Natural killer cell (primary cell): ENCODE measurements around the gene RNF121. TPM values are rescaled to one million over a fixed set of nuclear protein-coding genes. Genes with fewer than 3 reads are reported as not detected.
A peak's percentile ranks its signal among the peaks of the same experiment; 100 is the strongest.

Experiments used
- ATAC-seq, 3 donors: fragments of 150-1000 bp in 2 of 3; fragments of 200-7000 bp in 1 of 3; cut with Tn5 transposase; 1 replicate in 1 of 3; 2 replicates in 2 of 3; pipeline ENCODE4 v1.10.0; 2021; ENCODE audit warnings: mild to moderate bottlenecking in 2 of 3, moderate library complexity in 2 of 3
- DNase-seq, 2 donors: peaks; one replicate each; pipeline versions ENCODE4 v3.0.0 to v3.0.0-alpha.2; 2013 to 2021; ENCODE audit warnings: mixed read lengths in 1 of 2
- H3K27ac ChIP-seq: one replicate; pipeline ENCODE4 v1.5.1; 2013; ENCODE audit warnings: mild to moderate bottlenecking, low read length
- H3K27me3 ChIP-seq: one replicate; pipeline ENCODE4 v1.6.1; 2013; ENCODE audit warnings: low read length; ENCODE audit not compliant: control insufficient read depth, insufficient read depth
- H3K36me3 ChIP-seq: one replicate; pipeline ENCODE4 v1.6.1; 2013; ENCODE audit warnings: low read length; ENCODE audit not compliant: control insufficient read depth, insufficient read depth
- H3K4me1 ChIP-seq: one replicate; pipeline ENCODE4 v1.6.1; 2013; ENCODE audit warnings: low read length; ENCODE audit not compliant: control insufficient read depth, insufficient read depth
- H3K4me3 ChIP-seq: one replicate; pipeline ENCODE4 v1.5.1; 2013; ENCODE audit warnings: low read length
- H3K9me3 ChIP-seq: one replicate; pipeline ENCODE4 v1.6.1; 2013; ENCODE audit warnings: low read length; ENCODE audit not compliant: control insufficient read depth, insufficient read depth
- H3K27ac Mint-ChIP-seq, 2 donors: one replicate each; pipeline ENCODE4 v1.8.0; 2022; ENCODE audit warnings: mild to moderate bottlenecking in 2 of 2, mixed read lengths in 2 of 2, moderate library complexity in 1 of 2
- H3K27me3 Mint-ChIP-seq, 2 donors: one replicate each; pipeline ENCODE4 v1.8.0; 2022; ENCODE audit warnings: low read depth in 2 of 2, mixed read lengths in 2 of 2
- H3K36me3 Mint-ChIP-seq: one replicate; pipeline ENCODE4 v1.8.0; 2022; ENCODE audit warnings: mixed read lengths
- H3K4me1 Mint-ChIP-seq, 2 donors: one replicate each; pipeline ENCODE4 v1.8.0; 2022; ENCODE audit warnings: mixed read lengths in 2 of 2
- H3K4me3 Mint-ChIP-seq: one replicate; pipeline ENCODE4 v1.8.0; 2022; ENCODE audit warnings: mild to moderate bottlenecking, moderate library complexity, mixed read lengths
- H3K9me3 Mint-ChIP-seq, 2 donors: one replicate each; pipeline ENCODE4 v1.8.0; 2022; ENCODE audit warnings: mixed read lengths in 2 of 2
- WGBS: methylation state at CpG from one replicate; pipeline ENCODE4 v1.1.7; 2013; ENCODE audit warnings: missing lambda C conversion rate; ENCODE audit not compliant: insufficient coverage; 5-methylcytosine and 5-hydroxymethylcytosine counted together
- intact Hi-C: fragments of 100-400 bp; cut with micrococcal nuclease; formaldehyde crosslinking; loops from one replicate; pipeline ENCODE4 v1.14.2; 2022
- total RNA-seq, 4 donors: library from RNA; stranded (reverse); fragments of 120-200 nt in 1 of 4; gene quantifications; one replicate each; pipeline versions ENCODE4 v1.2.3 to v1.2.4, GENCODE V29; 2013 to 2022
- TF ChIP-seq, protein P1 (sequence below): fragments of 200-600 bp; IDR thresholded peaks from one replicate; pipeline ENCODE4 v1.8.0; 2022; ENCODE audit warnings: antibody characterized with exemption

Gene RNF121
- total RNA-seq, 3 donors from 2014 or later (not counting 1 experiment from before 2014, with no cell fraction given), result 22.7 to 28.2 (median 22.9) TPM

DNA sequence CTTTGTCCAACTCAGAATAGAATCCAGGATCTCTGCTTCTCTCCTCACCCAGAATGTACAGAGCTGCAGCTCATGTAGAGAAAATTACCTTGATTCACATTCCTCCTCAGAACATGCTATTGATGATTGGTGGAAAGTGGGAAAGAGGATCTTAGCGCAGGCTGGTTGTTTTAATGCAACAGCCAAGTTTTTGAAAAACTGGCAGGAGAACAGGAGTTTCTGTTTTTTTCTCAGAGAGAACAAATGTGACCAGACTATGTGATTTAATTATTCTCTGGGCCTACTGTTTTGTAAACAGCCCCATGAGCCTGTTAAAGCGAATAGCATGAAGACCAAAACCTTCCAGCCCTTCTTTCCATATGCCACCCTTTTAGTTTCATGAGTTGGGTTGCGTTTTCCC, 50.8 kb downstream of the RNF121 start:
- Mint-ChIP-seq H3K27me3 (no peaks in the 10 kb centered on the region), H3K27ac (no peak overlapping the region), H3K9me3 (no peaks in the 10 kb centered on the region), H3K4me1 (peaks cover 4% of the 10 kb centered on the region in 2 donors), H3K36me3 (no peaks in the 10 kb centered on the region), H3K4me3 (no peak overlapping the region)
- TF ChIP-seq, protein P1, sequence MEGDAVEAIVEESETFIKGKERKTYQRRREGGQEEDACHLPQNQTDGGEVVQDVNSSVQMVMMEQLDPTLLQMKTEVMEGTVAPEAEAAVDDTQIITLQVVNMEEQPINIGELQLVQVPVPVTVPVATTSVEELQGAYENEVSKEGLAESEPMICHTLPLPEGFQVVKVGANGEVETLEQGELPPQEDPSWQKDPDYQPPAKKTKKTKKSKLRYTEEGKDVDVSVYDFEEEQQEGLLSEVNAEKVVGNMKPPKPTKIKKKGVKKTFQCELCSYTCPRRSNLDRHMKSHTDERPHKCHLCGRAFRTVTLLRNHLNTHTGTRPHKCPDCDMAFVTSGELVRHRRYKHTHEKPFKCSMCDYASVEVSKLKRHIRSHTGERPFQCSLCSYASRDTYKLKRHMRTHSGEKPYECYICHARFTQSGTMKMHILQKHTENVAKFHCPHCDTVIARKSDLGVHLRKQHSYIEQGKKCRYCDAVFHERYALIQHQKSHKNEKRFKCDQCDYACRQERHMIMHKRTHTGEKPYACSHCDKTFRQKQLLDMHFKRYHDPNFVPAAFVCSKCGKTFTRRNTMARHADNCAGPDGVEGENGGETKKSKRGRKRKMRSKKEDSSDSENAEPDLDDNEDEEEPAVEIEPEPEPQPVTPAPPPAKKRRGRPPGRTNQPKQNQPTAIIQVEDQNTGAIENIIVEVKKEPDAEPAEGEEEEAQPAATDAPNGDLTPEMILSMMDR, result no peak
- Histone ChIP-seq H3K4me1 (no peaks in the 10 kb centered on the region), H3K9me3 (no peaks in the 10 kb centered on the region), H3K27ac (no peak overlapping the region), H3K27me3 (no peaks in the 10 kb centered on the region), H3K4me3 (no peak overlapping the region), H3K36me3 (peaks cover 9% of the 10 kb centered on the region)
- 96% methylated on average over 3 of the region's 3 CpGs for WGBS
- DNase-seq (no peak), ATAC-seq (no peak)
- intact Hi-C loops, result loop anchor here (5.0 kb wide), 2 partner anchors 113 to 453 kb away; partner anchors contain the start of gene CLPB

DNA sequence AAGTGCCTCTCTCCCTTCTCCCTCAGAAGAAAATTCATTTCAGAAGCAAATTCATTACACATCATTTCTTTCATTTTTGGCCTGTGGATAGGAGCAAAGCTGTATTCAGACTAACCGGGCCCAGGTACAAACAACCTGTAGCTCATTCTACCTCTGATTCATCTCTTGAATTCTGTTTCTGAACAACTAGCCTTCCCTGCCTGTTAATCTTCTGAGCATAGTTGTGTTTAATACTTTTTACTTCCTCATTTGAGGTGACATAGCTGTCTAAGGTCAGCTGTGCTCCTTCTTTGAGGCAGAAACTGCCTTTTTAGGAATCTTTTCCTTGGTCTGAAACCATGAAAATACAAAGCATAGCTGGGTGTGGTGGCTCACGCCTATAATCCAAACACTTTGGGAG, 57.3 kb downstream of the RNF121 start:
- DNase-seq (no peak), ATAC-seq (no peak)
- WGBS, result 57% methylated on average over 2 of the region's 2 CpGs
- TF ChIP-seq, protein P1, result no peak
- peaks cover 11% of the 10 kb centered on the region for H3K36me3 ChIP-seq
- Mint-ChIP-seq H3K27me3 (no peaks in the 10 kb centered on the region), H3K4me3 (no peak overlapping the region), H3K9me3 (no peaks in the 10 kb centered on the region), H3K36me3 (no peaks in the 10 kb centered on the region), H3K27ac (peak overlapping the region in 1 of 2 donors; percentile 70), H3K4me1 (peaks cover 0 to 4% of the 10 kb centered on the region in 2 donors)
- intact Hi-C loops, result no loop called here
- no peaks in the 10 kb centered on the region for H3K27me3 ChIP-seq
- H3K9me3 ChIP-seq, result no peaks in the 10 kb centered on the region
- no peak overlapping the region for H3K4me3 ChIP-seq
- H3K4me1 ChIP-seq, result no peaks in the 10 kb centered on the region
- no peak overlapping the region for H3K27ac ChIP-seq

DNA sequence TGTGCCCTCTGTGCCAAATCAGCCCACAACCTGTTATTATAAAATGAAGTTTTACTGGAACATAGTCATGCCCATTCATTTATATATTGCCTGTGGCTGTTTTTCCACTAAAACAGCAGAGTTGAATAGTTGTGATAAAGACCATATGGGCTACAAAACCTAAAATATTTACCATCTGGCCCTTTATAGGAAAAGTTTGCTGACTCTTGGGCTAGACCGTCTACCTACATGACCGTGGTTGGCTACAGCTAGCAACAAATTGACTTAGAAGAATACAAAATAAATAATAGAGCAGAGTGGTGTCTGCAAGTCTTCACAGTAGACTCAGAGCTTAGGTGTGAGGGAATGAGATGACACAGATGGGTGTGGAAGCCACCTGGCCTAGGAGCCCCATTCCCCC, 58.7 kb downstream of the RNF121 start:
- H3K36me3 Mint-ChIP-seq, result no peaks in the 10 kb centered on the region
- peaks cover 11% of the 10 kb centered on the region for H3K36me3 ChIP-seq

More for the DNA sequence above, 58.7 kb downstream of the RNF121 start:
- no peak overlapping the region for H3K4me3 ChIP-seq
- DNase-seq, result no peak
- no peak for ATAC-seq
- H3K4me1 ChIP-seq, result no peaks in the 10 kb centered on the region
- Mint-ChIP-seq H3K9me3 (no peaks in the 10 kb centered on the region), H3K27me3 (no peaks in the 10 kb centered on the region), H3K27ac (no peak overlapping the region), H3K4me3 (no peak overlapping the region), H3K4me1 (peaks cover 0 to 4% of the 10 kb centered on the region in 2 donors)
- no peaks in the 10 kb centered on the region for H3K9me3 ChIP-seq
- TF ChIP-seq, protein P1, result no peak
- intact Hi-C loops, result no loop called here
- 50% methylated on average over 2 of the region's 2 CpGs for WGBS
- H3K27me3 ChIP-seq, result no peaks in the 10 kb centered on the region
- no peak overlapping the region for H3K27ac ChIP-seq
